Activated CD4-positive, alpha-beta T cell treated with anti-CD3 and anti-CD28 coated beads, Interleukin-2, amount 50 U/mL, for 48 hours (primary cell): Measurements from ENCODE around the gene INPP5K.
"Not testable (repeated sequence)": the region's sequence is repeated elsewhere in the genome, so short reads cannot be mapped to it uniquely, and the experiment has no call there.

Experiments
- DNase-seq, 2 experiments: peaks; one replicate each; pipeline ENCODE4 v3.0.0-alpha.2; 2020

INPP5K gene

GRCh38 chr17:1461198-1461944, 55.0 kb downstream of the INPP5K start:
- DNase-seq = no peak

GRCh38 chr17:1460233-1460632, 56.2 kb downstream of the INPP5K start:
- no peak for DNase-seq

DNA sequence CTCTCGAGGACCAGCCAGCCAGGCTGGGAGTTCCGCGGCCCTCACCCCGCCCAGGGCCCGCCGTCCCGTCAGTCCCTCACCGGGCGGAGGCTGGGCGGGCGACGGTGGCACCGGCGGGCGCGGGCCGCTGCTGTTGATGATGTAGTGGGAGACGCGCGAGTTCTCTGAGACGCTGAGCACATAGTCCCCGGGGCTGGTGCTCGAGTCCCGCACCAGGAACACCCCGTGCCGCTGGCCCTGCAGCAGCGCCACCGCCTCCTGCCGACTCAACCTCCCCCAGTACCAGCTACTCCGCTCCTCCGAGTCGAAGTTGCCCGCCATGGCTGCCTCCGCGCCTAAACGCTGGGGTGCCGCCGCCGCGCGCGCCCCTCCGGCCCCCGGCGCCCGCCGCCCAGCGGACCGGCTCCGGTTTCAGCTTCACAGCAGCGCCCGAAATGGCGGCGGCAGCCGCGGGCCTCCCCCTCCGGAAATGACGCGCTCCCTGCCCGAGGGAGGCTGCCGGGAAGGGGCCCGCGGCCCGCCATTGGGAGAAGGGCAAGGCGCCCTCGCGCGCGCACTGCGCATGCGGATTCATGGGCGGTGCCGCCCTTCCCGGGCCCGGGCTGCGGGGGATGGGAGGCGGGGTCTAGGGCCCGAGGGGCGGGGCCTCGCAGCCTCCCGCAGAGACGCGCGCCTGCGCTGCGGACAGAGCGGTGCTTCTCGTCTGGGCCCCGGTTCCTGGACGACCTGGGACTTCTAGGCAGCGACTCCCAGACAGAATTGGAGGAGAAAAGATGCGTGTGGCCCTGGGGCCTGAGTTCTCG, 60.4 kb downstream of the INPP5K start, which contains the start of gene CRK:
Gene CRK, minus strand, starts transcription at position 436 of the 803 bp plus-strand sequence. Its CDS starts 115 bp downstream, at position 321.
- DNase-seq = peak; percentile 97

GRCh38 chr17:1455291-1455796, 61.1 kb downstream of the INPP5K start:
- DNase-seq = peak; percentile 53 to 55

GRCh38 chr17:1454541-1454940, 61.9 kb downstream of the INPP5K start:
- DNase-seq = no peak

DNA sequence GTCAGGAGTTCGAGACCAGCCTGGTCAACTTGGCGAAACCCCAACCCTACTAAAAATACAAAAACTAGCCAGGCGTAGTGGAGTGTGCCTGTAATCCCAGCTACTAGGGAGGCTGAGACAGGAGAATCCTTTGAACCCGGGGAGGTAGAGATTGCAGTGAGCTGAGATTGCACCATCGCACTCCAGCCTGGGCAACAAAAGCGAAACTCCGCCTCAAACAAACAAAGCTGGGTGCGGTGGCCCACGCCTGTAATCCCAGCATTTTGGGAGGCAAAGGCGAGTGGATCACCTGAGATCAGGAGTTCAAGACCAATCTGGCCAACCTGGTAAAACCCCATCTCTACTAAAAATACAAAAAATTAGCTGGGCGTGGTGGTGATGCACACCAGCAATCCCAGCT, 62.7 kb downstream of the INPP5K start:
- DNase-seq = not testable (repeated sequence)

DNA sequence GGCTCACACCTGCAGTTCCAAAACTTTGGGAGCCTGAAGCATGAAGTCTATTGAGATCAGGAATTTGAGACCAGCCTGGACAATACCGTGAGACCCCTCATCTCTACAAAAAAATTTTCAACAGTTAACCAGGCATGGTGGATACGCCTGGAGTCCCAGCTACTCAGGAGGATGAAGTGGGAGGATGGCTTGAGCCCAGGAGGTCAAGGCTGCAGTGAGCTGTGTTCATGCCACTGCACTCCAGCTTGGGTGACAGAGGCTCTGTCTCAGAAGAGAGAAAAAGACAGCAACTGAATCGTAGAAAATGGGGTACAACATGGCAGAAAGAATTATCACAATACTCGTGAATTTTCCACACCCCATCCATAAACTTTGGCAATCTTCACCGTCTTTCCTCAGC, 63.6 kb downstream of the INPP5K start:
- no peak for DNase-seq

GRCh38 chr17:1450261-1450660, 66.2 kb downstream of the INPP5K start:
- DNase-seq = not testable (repeated sequence)

DNA sequence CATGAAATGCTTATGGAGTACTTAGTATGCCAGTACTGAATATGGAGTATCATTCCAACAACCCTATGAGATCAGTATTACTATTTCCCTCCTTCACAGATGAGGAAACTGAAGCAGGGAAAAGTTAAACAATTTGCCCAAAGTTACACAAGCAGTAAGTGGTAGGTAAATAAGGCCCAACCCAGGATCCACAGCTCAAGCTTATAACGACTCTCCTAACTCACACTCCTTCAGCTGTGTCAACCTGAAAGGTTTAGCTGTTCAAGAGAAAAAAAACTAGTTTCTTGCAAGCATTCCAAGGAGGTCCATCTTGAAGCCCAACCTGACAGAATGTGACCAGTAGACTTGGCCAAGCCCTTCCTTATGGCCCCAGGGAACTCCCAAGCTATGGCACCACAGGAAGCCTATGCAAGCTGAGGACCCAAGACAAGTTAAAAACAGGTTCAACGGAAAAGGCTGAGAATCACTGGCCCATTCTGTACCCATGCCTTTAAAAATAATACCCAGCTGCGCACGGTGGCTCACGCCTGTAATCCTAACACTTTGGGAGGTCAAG, 66.9 kb downstream of the INPP5K start:
- DNase-seq = no peak

- no peak for DNase-seq
These were observed 69.4 kb downstream of the INPP5K start for GRCh38 chr17:1447052-1447451.

DNA sequence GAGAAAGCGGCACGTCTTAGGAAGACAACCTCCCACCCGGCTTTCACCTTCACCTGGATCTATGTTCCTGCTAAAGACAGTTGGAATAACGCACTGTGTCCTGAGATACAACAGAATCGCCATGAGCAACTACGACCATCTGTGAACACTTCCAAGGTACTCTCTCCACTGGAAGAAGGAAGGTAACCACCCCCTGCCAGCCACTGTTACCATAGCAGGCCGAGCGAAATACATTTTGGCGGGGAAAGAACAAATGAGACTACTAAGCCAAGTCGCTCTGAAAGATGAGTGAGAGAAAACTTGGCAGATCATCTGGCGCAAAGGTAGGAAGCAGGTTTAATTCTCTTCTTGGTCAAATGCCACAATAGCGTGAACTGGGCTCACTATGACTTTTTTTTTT, 70.2 kb downstream of the INPP5K start:
- no peak for DNase-seq

- not testable (repeated sequence) for DNase-seq
These were observed 70.7 kb downstream of the INPP5K start for GRCh38 chr17:1445695-1446094.
